Right kidney (tissue), 1 donor: ENCODE measurements around the gene FUT7.

Experiments
- DNase-seq: peaks from one replicate; pipeline ENCODE4 v3.0.0-alpha.2; 2016

FUT7 gene

DNA sequence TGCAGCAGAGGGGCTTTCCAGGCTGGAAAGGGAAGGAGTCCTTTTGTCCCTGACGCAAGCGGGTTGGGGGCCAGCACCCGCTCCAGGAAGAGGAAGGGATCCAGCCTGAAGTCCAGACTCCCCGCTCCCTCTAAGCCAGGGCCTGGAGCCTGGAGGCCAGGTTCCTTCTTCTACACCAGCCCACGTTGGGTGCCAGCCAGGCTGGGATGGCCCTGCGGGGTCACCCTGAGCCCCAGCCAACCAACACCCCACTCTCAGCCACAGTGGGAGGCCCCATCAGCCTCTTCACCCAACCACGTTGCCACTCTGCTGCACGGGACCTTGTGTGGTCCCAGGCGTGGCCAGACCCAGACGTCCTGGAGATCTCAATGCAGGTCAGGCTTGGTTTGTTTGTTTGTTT lies 970 bp upstream of the FUT7 start:
- DNase-seq: no peak

- DNase-seq: no peak
These were observed 1.1 kb downstream of the FUT7 start for GRCh38 chr9:137030538-137031527.

DNA sequence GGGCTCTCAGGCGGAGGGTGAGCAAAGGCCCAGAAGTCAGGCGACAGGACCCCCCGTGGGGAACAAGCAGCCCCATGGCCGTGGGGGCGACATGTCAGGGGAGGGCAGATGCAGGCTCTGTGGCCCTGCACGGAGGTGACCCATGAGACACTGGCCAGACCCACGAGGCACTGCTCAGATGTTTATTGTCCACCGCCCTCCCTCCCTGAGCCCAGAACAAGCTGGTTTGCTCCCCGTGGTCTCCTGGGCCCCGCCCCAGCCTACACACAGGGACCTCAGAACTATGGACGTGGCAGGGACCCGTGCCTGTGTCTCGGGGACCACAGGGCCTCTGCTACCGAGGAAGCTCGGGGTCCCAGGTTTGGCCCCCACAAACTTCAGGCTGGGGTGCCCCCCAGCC lies 1.9 kb downstream of the FUT7 start:
- DNase-seq: no peak

GRCh38 chr9:137029058-137029936 lies 2.6 kb downstream of the FUT7 start:
- peak; percentile 76 for DNase-seq

DNA sequence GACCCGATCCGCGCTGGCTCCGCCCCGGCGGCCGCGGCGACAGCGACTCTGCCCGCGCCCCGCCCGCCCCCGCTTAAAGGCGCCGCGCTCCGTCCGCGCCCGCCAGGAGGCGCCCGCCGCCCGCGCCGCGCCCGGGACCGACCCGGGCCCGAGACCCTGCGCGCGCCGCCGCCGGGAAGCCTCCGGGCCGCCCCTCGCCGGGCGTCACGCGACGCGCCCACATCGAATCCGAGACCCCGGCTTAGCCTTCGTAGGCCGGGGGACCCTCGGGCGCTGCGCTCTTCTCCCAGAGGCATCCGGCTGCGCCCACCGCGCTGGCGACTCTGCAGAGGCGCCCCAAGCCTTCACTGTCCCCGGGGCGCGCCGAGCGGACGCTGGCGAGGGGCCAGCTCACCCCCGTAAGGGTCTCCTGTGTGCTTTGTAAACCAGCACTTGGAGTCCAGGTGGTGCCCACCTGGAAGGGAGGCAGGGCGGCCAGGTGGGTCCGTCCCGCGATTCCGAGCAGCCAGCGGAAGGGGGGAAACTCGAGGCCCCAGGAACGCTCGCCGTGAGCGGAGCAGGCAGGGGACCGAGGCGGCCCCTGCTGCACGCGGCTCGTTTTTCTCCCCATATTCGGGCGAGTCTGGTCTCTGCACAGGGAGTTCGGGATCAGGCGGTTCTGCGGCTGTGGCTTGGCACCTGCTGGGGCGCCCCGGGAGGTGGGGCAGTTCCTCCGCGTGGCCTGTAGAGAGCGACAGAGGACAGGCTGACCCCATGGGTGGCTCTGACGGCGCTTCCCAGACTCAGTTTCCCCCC lies 3.4 kb downstream of the FUT7 start:
- peak; percentile 84 for DNase-seq

GRCh38 chr9:137027369-137028262 lies 4.3 kb downstream of the FUT7 start, which contains the start of gene ABCA2:
ABCA2 (minus strand) TSS chr9:137028237; CDS start chr9:137028140, 97 bp downstream.
- peak; percentile 65 for DNase-seq

DNA sequence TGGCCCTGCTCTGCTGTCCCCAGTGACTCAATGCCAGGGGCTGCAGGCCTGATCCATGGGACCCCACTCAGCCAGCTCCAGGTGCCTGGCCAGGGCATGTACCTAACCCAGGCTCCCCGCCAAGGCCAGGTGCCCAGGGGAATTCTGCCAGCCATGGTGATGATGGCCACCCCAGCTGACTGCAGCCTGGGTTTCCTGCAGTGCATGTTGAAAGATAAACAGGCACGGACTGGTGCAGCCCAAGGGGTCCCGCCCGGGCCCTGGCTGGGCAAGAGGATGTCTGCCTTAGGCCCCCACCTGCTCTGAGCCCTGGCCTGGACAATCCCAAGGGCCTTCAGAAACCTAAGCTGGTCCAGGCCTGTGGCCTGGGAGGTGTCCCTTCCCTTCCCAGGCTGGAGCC lies 5.1 kb downstream of the FUT7 start:
- no peak for DNase-seq

- no peak for DNase-seq
These were observed 5.5 kb downstream of the FUT7 start for GRCh38 chr9:137026384-137026783.

DNA sequence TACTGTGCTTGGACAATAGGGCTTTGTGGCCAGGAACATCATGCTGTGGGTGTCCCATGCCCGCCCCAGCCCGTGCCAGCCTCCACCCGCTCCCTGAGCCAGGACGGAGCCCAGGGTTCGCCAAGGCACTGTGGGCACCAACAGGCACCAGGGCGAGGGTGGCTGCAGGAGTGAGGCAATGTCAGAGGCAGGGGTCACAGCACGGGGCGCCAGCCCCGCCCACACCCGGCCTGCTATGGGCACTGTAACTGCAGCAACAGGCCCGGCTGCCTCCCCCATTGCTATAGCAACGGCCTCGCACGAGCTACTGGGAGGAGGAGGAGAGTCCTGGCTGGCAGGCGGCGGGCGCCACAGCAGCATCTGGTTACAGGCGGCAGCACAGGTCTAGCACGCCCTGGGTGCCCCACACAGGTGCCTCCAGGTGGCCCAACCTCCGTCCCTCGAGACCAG lies 6.3 kb downstream of the FUT7 start:
- DNase-seq: peak; percentile 73

- DNase-seq: no peak
These were observed 8.3 kb downstream of the FUT7 start for GRCh38 chr9:137023583-137023991.

DNA sequence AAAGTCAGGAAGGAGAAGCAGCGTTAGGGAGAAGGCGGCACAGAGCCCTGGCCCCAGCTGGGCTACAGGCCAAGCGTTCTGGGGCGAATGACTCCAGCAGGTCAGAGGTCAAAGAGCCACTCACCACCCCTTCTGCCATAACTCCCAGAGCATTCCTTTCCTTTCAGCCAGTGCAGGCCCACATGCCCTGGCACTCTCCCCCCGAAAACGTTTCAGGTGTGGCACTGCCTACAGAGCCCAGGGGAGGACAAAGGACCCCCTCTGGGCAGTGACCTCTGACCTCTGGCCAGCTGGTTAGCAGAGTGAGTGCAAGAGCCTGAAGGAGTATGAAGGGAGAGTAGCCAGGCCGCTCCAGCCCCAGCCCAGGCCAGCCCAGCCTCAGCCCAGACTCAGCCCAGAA lies 8.7 kb downstream of the FUT7 start:
- no peak for DNase-seq

DNA sequence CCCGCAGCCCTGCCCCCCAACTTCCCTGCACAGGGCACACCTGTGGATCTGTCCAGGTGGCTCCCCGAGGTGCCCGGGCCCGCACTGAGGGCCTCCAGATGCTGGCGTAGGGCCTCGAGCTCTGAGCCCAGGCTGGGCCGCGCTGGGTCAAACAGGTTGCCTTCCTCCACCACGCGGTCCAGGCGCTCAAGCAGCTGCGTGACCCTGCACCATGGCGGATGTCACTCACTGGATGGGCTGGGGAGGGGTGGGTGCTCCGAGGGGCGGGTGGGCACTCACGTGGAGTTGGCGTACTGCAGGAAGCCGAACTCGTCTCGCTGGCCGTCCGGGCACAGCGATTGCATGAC lies 9.3 kb downstream of the FUT7 start:
- DNase-seq: no peak

- DNase-seq: no peak
These were observed 9.8 kb downstream of the FUT7 start for GRCh38 chr9:137021979-137022661.

GRCh38 chr9:137021568-137021978 lies 10.3 kb downstream of the FUT7 start:
- no peak for DNase-seq

DNA sequence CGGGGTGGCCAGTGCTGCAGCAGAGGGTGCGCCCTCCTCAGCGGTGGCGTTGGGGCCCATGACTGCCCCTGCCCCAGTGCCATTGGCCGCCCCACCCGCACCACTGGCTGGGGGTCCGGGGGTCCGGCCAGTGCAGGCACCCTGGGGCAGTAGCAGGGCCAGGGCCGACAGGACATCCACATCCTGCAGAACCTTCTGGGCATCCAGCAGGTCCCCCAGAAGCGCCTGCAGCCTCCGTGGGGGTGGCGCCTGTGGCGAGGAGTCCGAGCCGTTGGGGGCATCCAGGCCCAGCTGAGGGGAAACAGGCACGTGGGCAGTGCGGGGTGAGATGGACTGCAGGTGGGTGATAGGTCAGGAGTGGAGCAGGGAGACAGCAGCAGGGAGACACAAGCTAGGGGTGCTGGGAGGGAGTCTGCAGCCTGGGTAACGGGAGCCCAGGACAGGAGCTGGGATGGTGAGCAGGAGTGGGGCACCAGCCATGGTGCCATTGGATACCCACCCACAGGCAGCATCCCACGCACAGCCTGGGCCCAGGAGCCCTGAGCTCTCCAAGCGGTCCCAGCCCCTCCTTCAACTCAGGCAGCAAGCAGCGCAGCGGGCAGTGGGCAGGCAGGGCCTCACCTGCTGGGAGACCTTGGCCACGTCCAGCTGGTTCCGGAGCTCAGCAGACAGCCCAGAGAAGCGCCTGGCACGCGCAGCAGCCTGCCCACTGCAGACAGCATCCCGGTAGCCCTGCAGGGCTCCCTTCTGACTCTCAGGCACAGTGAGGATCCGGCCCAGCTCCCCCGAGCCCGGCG lies 10.9 kb downstream of the FUT7 start:
- no peak for DNase-seq

DNA sequence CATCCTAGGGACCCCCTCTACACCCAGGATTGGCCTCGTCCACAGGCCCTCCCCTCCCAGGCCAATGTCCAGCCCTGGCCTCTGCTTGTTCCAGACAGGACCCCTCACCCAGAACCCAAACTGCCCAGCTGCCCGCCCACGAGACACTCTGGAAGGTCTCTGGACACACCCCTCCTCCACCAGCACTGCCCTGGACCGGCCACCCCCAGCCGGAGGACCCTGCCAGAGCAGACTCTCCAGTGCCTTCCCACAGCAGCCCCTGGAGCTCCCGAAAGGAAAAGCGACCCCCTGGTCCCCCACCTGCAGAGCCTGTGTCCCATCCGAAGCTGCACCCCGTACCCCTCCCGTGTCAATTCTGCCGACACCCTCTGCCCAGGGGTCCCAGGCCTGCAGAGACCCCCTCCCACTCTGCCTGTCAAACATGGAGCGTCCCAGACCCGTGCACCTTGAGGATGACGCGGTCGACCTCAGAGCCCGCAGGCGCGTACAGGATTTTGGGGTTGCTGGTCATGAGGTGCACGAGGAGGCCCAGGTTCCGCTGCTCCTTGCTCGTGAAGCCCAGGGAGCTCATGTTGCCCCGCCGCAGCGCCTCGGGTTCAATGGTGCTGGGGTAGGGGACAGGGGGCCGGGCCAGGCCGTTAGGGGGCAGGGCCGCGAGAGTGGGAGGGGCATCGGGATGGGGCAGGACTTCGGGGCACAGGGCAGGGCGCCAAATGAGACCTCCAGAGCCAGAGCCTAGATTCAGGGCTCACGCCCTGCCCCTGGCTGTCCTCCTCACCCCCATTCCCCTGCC lies 11.8 kb downstream of the FUT7 start:
- DNase-seq: no peak

GRCh38 chr9:137018761-137019559 lies 12.9 kb downstream of the FUT7 start:
- no peak for DNase-seq
